ENCODE results near the gene MYADML2. TPM values are rescaled to one million over a fixed set of nuclear protein-coding genes. Genes with fewer than 3 reads are reported as not detected.

MYADML2 gene
- total and polyA plus RNA-seq, 2 experiments from 2014 or later, result 0.70 to 1.7 TPM

DNA sequence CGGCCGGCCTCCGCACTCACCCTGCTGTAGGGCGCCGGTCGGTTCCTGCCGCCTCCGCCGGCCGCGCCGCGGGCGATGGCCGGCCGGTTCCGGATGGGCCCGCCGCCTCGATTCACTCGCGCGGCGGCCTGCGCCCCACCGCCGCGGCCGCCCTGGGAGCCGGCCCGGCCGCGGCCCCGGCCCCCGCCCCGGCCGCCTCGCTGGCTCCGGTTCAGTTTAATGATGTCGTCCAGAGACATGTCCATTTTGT, 55.8 kb downstream of the MYADML2 start (continued):
- TF ChIP-seq, protein P1, sequence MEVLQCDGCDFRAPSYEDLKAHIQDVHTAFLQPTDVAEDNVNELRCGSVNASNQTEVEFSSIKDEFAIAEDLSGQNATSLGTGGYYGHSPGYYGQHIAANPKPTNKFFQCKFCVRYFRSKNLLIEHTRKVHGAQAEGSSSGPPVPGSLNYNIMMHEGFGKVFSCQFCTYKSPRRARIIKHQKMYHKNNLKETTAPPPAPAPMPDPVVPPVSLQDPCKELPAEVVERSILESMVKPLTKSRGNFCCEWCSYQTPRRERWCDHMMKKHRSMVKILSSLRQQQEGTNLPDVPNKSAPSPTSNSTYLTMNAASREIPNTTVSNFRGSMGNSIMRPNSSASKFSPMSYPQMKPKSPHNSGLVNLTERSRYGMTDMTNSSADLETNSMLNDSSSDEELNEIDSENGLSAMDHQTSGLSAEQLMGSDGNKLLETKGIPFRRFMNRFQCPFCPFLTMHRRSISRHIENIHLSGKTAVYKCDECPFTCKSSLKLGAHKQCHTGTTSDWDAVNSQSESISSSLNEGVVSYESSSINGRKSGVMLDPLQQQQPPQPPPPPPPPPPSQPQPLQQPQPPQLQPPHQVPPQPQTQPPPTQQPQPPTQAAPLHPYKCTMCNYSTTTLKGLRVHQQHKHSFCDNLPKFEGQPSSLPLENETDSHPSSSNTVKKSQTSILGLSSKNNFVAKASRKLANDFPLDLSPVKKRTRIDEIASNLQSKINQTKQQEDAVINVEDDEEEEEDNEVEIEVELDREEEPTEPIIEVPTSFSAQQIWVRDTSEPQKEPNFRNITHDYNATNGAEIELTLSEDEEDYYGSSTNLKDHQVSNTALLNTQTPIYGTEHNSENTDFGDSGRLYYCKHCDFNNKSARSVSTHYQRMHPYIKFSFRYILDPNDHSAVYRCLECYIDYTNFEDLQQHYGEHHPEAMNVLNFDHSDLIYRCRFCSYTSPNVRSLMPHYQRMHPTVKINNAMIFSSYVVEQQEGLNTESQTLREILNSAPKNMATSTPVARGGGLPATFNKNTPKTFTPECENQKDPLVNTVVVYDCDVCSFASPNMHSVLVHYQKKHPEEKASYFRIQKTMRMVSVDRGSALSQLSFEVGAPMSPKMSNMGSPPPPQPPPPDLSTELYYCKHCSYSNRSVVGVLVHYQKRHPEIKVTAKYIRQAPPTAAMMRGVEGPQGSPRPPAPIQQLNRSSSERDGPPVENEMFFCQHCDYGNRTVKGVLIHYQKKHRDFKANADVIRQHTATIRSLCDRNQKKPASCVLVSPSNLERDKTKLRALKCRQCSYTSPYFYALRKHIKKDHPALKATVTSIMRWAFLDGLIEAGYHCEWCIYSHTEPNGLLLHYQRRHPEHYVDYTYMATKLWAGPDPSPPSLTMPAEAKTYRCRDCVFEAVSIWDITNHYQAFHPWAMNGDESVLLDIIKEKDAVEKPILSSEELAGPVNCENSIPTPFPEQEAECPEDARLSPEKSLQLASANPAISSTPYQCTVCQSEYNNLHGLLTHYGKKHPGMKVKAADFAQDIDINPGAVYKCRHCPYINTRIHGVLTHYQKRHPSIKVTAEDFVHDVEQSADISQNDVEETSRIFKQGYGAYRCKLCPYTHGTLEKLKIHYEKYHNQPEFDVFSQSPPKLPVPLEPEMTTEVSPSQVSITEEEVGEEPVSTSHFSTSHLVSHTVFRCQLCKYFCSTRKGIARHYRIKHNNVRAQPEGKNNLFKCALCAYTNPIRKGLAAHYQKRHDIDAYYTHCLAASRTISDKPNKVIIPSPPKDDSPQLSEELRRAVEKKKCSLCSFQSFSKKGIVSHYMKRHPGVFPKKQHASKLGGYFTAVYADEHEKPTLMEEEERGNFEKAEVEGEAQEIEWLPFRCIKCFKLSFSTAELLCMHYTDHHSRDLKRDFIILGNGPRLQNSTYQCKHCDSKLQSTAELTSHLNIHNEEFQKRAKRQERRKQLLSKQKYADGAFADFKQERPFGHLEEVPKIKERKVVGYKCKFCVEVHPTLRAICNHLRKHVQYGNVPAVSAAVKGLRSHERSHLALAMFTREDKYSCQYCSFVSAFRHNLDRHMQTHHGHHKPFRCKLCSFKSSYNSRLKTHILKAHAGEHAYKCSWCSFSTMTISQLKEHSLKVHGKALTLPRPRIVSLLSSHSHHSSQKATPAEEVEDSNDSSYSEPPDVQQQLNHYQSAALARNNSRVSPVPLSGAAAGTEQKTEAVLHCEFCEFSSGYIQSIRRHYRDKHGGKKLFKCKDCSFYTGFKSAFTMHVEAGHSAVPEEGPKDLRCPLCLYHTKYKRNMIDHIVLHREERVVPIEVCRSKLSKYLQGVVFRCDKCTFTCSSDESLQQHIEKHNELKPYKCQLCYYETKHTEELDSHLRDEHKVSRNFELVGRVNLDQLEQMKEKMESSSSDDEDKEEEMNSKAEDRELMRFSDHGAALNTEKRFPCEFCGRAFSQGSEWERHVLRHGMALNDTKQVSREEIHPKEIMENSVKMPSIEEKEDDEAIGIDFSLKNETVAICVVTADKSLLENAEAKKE (CRISPR knock-in tag; IDR thresholded peaks at IDR 0.05), result no peak
- TF ChIP-seq EZH2phosphoT487 (IDR thresholded peaks at IDR 0.05; ENCODE audit: unreplicated experiment) (no peak), CREB1 (CRISPR knock-in tag; IDR thresholded peaks at IDR 0.05; ENCODE audit: low read depth) (no peak)

DNA sequence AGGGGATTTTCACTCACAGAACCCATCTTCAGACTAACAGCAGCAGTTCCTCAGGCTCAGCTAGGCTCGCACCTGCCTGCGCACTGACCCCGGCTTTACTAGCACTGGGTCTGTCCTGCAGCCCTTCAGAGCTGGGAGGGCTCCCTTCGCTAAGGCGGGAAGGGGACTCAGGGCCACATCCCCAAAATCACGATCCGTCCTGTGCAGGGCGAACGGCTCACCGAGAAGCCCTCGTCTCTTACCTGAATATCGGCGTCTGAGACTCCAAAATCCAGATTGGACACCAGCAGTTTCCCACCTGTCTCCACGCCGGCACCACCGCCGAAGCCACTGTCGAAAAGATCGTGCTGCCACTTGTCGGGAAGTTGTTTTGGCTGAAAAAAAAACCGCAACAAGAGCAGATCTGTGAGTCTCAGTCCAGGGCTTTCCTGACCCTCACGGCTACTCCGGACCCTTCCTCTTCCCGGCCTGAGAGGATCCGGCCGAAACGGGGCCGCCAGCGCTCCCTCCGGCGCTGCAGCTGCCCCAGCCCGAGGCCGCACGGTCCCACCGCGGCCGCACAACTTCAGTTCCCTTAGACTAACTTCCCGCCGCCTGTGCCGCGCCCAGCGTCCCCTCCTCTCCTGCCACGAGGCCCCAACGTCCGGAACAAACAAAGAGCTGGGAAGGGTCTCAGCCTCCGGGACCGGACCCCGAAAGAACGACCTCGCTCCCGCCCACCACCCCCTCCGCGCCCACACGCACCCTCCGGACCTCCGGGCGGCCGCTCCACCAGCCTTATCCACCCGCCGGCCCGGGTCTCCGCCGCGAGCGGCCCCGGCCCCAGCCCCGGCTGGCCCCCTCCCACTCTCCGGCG, 56.4 kb downstream of the MYADML2 start:
- Histone ChIP-seq H4K20me1 (replicated peaks; ENCODE audit: insufficient read depth) (peaks cover 14% of the 10 kb centered on the region; the same call in 1 of the 2 replicates), H3K4me3 (peak overlapping the region; percentile 95), H3K9me2 (ENCODE audit: insufficient read depth) (no peaks in the 10 kb centered on the region), H3K79me2 (replicated peaks; ENCODE audit: insufficient read depth) (peaks cover 58% of the 10 kb centered on the region), H3K36me3 (ENCODE audit: insufficient read depth) (peaks cover 41% of the 10 kb centered on the region), H3K4me1 (ENCODE audit: insufficient read depth) (peaks cover 8% of the 10 kb centered on the region; the same call in 1 of the 2 replicates), H3K4me2 (peak overlapping the region; percentile 96), H3K27me3 (ENCODE audit: insufficient read depth) (no peaks in the 10 kb centered on the region), H3F3A (replicated peaks; ENCODE audit: low read depth) (peaks cover 24% of the 10 kb centered on the region), H3K27ac (ENCODE audit: low read depth) (peak overlapping the region; percentile 73), H2AFZ (no peak overlapping the region)
- H3K4me3 Mint-ChIP-seq, result peak overlapping the region; percentile 91
- peaks cover 33% of the 10 kb centered on the region for H3K27me3 Mint-ChIP-seq (ENCODE audit: insufficient read depth, low read depth, poor library complexity)
- peaks cover 4% of the 10 kb centered on the region; the same call in 1 of the 3 replicates for H3K4me1 Mint-ChIP-seq
- H3K27ac Mint-ChIP-seq, result peak overlapping the region; percentile 97
- no peaks in the 10 kb centered on the region for H3K9me3 Mint-ChIP-seq
- TF ChIP-seq, protein P2, sequence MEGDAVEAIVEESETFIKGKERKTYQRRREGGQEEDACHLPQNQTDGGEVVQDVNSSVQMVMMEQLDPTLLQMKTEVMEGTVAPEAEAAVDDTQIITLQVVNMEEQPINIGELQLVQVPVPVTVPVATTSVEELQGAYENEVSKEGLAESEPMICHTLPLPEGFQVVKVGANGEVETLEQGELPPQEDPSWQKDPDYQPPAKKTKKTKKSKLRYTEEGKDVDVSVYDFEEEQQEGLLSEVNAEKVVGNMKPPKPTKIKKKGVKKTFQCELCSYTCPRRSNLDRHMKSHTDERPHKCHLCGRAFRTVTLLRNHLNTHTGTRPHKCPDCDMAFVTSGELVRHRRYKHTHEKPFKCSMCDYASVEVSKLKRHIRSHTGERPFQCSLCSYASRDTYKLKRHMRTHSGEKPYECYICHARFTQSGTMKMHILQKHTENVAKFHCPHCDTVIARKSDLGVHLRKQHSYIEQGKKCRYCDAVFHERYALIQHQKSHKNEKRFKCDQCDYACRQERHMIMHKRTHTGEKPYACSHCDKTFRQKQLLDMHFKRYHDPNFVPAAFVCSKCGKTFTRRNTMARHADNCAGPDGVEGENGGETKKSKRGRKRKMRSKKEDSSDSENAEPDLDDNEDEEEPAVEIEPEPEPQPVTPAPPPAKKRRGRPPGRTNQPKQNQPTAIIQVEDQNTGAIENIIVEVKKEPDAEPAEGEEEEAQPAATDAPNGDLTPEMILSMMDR (conservative IDR thresholded peaks at IDR 0.05; ENCODE audit: low read depth in 2 of 2), result no peak
- TF ChIP-seq ZNF114 (CRISPR knock-in tag; IDR thresholded peaks at IDR 0.05) (no peak), EZH2 (IDR thresholded peaks at IDR 0.05; ENCODE audit: low read depth, unreplicated experiment) (no peak)
- ATAC-seq, result no peak
- peaks cover 68% of the 10 kb centered on the region for H3K36me3 Mint-ChIP-seq (ENCODE audit: low read depth)
- peak; percentile 42 for DNase-seq (ENCODE audit: low spot score)

Other genes with a start within 250 kb of the MYADML2 start
- 50.9 and 53.2 TPM in 2 replicates for gene MRPL12, start 243.9 kb downstream of the MYADML2 start, total RNA-seq (2014; rRNA removed; shearing (Covaris generic))
- 140 and 153 TPM in 2 replicates for gene MRPL12, start 243.9 kb downstream of the MYADML2 start, polyA plus RNA-seq (2016; fragmentation: Nextera tagmentation; extraction: Ambion mirVana)
- gene SLC25A10, start 234.9 kb downstream of the MYADML2 start, total RNA-seq (2014; rRNA removed; shearing (Covaris generic)), result 37.1 and 47.4 TPM in 2 replicates
- 25.7 TPM in 2 replicates for gene SLC25A10, start 234.9 kb downstream of the MYADML2 start, polyA plus RNA-seq (2016; fragmentation: Nextera tagmentation; extraction: Ambion mirVana)
- gene GCGR, start 143.1 kb downstream of the MYADML2 start, total RNA-seq (2014; rRNA removed; shearing (Covaris generic)), result 0.17 and 0.31 TPM in 2 replicates
- 0.23 and 0.92 TPM in 2 replicates for gene GCGR, start 143.1 kb downstream of the MYADML2 start, polyA plus RNA-seq (2016; fragmentation: Nextera tagmentation; extraction: Ambion mirVana)
- gene MCRIP1, start 113.9 kb downstream of the MYADML2 start, total RNA-seq (2014; rRNA removed; shearing (Covaris generic)), result 85.2 and 110 TPM in 2 replicates
- gene MCRIP1, start 113.9 kb downstream of the MYADML2 start, polyA plus RNA-seq (2016; fragmentation: Nextera tagmentation; extraction: Ambion mirVana), result 99.5 and 101 TPM in 2 replicates
- not detected in 2 replicates for gene PPP1R27, start 112.2 kb downstream of the MYADML2 start, total RNA-seq (2014; rRNA removed; shearing (Covaris generic))
- 0.40 and 0.65 TPM in 2 replicates for gene PPP1R27, start 112.2 kb downstream of the MYADML2 start, polyA plus RNA-seq (2016; fragmentation: Nextera tagmentation; extraction: Ambion mirVana)
- 418 and 620 TPM in 2 replicates for gene P4HB, start 86.7 kb downstream of the MYADML2 start, total RNA-seq (2014; rRNA removed; shearing (Covaris generic))
- gene P4HB, start 86.7 kb downstream of the MYADML2 start, polyA plus RNA-seq (2016; fragmentation: Nextera tagmentation; extraction: Ambion mirVana), result 206 and 209 TPM in 2 replicates
- gene ARHGDIA, start 75.9 kb downstream of the MYADML2 start, total RNA-seq (2014; rRNA removed; shearing (Covaris generic)), result 80.1 and 125 TPM in 2 replicates
- 140 and 152 TPM in 2 replicates for gene ARHGDIA, start 75.9 kb downstream of the MYADML2 start, polyA plus RNA-seq (2016; fragmentation: Nextera tagmentation; extraction: Ambion mirVana)
- gene ALYREF, start 55.6 kb downstream of the MYADML2 start, total RNA-seq (2014; rRNA removed; shearing (Covaris generic)), result 236 TPM in 2 replicates
- gene ALYREF, start 55.6 kb downstream of the MYADML2 start, polyA plus RNA-seq (2016; fragmentation: Nextera tagmentation; extraction: Ambion mirVana), result 36.5 and 54.3 TPM in 2 replicates
- 149 and 188 TPM in 2 replicates for gene ANAPC11, start 55.5 kb downstream of the MYADML2 start, total RNA-seq (2014; rRNA removed; shearing (Covaris generic))
- gene ANAPC11, start 55.5 kb downstream of the MYADML2 start, polyA plus RNA-seq (2016; fragmentation: Nextera tagmentation; extraction: Ambion mirVana), result 498 and 517 TPM in 2 replicates
- gene NPB, start 45.0 kb downstream of the MYADML2 start, total RNA-seq (2014; rRNA removed; shearing (Covaris generic)), result 0.93 and 3.8 TPM in 2 replicates
- gene NPB, start 45.0 kb downstream of the MYADML2 start, polyA plus RNA-seq (2016; fragmentation: Nextera tagmentation; extraction: Ambion mirVana), result 2.7 and 3.6 TPM in 2 replicates
- 65.2 and 82.9 TPM in 2 replicates for gene PCYT2, start 35.8 kb downstream of the MYADML2 start, total RNA-seq (2014; rRNA removed; shearing (Covaris generic))
- 50.9 and 51.6 TPM in 2 replicates for gene PCYT2, start 35.8 kb downstream of the MYADML2 start, polyA plus RNA-seq (2016; fragmentation: Nextera tagmentation; extraction: Ambion mirVana)
- gene SIRT7, start 29.1 kb downstream of the MYADML2 start, total RNA-seq (2014; rRNA removed; shearing (Covaris generic)), result 20.8 and 29.7 TPM in 2 replicates
- gene SIRT7, start 29.1 kb downstream of the MYADML2 start, polyA plus RNA-seq (2016; fragmentation: Nextera tagmentation; extraction: Ambion mirVana), result 16.3 and 17.1 TPM in 2 replicates
- gene MAFG, start 19.5 kb downstream of the MYADML2 start, total RNA-seq (2014; rRNA removed; shearing (Covaris generic)), result 32.0 and 33.4 TPM in 2 replicates
- 17.2 and 21.7 TPM in 2 replicates for gene MAFG, start 19.5 kb downstream of the MYADML2 start, polyA plus RNA-seq (2016; fragmentation: Nextera tagmentation; extraction: Ambion mirVana)
- gene PYCR1, start 9.9 kb downstream of the MYADML2 start, total RNA-seq (2014; rRNA removed; shearing (Covaris generic)), result 237 and 240 TPM in 2 replicates
- 87.3 and 98.9 TPM in 2 replicates for gene PYCR1, start 9.9 kb downstream of the MYADML2 start, polyA plus RNA-seq (2016; fragmentation: Nextera tagmentation; extraction: Ambion mirVana)
- 0.66 and 1.6 TPM in 2 replicates for gene NOTUM, start 14.0 kb upstream of the MYADML2 start, total RNA-seq (2014; rRNA removed; shearing (Covaris generic))
- 0.29 and 0.66 TPM in 2 replicates for gene NOTUM, start 14.0 kb upstream of the MYADML2 start, polyA plus RNA-seq (2016; fragmentation: Nextera tagmentation; extraction: Ambion mirVana)
- 40.4 and 46.9 TPM in 2 replicates for gene ASPSCR1, start 30.4 kb upstream of the MYADML2 start, total RNA-seq (2014; rRNA removed; shearing (Covaris generic))
- gene ASPSCR1, start 30.4 kb upstream of the MYADML2 start, polyA plus RNA-seq (2016; fragmentation: Nextera tagmentation; extraction: Ambion mirVana), result 44.2 and 47.5 TPM in 2 replicates
- 114 and 127 TPM in 2 replicates for gene CENPX, start 75.6 kb upstream of the MYADML2 start, total RNA-seq (2014; rRNA removed; shearing (Covaris generic))
- 157 and 172 TPM in 2 replicates for gene CENPX, start 75.6 kb upstream of the MYADML2 start, polyA plus RNA-seq (2016; fragmentation: Nextera tagmentation; extraction: Ambion mirVana)
- gene LRRC45, start 76.1 kb upstream of the MYADML2 start, total RNA-seq (2014; rRNA removed; shearing (Covaris generic)), result 40.7 and 41.6 TPM in 2 replicates
- 16.1 and 17.6 TPM in 2 replicates for gene LRRC45, start 76.1 kb upstream of the MYADML2 start, polyA plus RNA-seq (2016; fragmentation: Nextera tagmentation; extraction: Ambion mirVana)
- 211 and 293 TPM in 2 replicates for gene RAC3, start 84.4 kb upstream of the MYADML2 start, total RNA-seq (2014; rRNA removed; shearing (Covaris generic))
- 31.5 and 35.6 TPM in 2 replicates for gene RAC3, start 84.4 kb upstream of the MYADML2 start, polyA plus RNA-seq (2016; fragmentation: Nextera tagmentation; extraction: Ambion mirVana)
- gene DCXR, start 90.5 kb upstream of the MYADML2 start, total RNA-seq (2014; rRNA removed; shearing (Covaris generic)), result 84.8 and 86.9 TPM in 2 replicates
- 137 and 147 TPM in 2 replicates for gene DCXR, start 90.5 kb upstream of the MYADML2 start, polyA plus RNA-seq (2016; fragmentation: Nextera tagmentation; extraction: Ambion mirVana)
- gene RFNG, start 104.6 kb upstream of the MYADML2 start, total RNA-seq (2014; rRNA removed; shearing (Covaris generic)), result 36.9 and 44.7 TPM in 2 replicates
- 18.0 and 18.9 TPM in 2 replicates for gene RFNG, start 104.6 kb upstream of the MYADML2 start, polyA plus RNA-seq (2016; fragmentation: Nextera tagmentation; extraction: Ambion mirVana)
- gene GPS1, start 104.7 kb upstream of the MYADML2 start, total RNA-seq (2014; rRNA removed; shearing (Covaris generic)), result 228 and 242 TPM in 2 replicates
- 136 and 148 TPM in 2 replicates for gene GPS1, start 104.7 kb upstream of the MYADML2 start, polyA plus RNA-seq (2016; fragmentation: Nextera tagmentation; extraction: Ambion mirVana)
- gene DUS1L, start 118.6 kb upstream of the MYADML2 start, total RNA-seq (2014; rRNA removed; shearing (Covaris generic)), result 110 and 122 TPM in 2 replicates
- 66.0 and 105 TPM in 2 replicates for gene DUS1L, start 118.6 kb upstream of the MYADML2 start, polyA plus RNA-seq (2016; fragmentation: Nextera tagmentation; extraction: Ambion mirVana)
- gene FASN, start 151.0 kb upstream of the MYADML2 start, total RNA-seq (2014; rRNA removed; shearing (Covaris generic)), result 692 and 849 TPM in 2 replicates
- 110 and 120 TPM in 2 replicates for gene FASN, start 151.0 kb upstream of the MYADML2 start, polyA plus RNA-seq (2016; fragmentation: Nextera tagmentation; extraction: Ambion mirVana)

Data from GM23338 (cell line).